ENCODE measurements around the gene BAG3.

DNA sequence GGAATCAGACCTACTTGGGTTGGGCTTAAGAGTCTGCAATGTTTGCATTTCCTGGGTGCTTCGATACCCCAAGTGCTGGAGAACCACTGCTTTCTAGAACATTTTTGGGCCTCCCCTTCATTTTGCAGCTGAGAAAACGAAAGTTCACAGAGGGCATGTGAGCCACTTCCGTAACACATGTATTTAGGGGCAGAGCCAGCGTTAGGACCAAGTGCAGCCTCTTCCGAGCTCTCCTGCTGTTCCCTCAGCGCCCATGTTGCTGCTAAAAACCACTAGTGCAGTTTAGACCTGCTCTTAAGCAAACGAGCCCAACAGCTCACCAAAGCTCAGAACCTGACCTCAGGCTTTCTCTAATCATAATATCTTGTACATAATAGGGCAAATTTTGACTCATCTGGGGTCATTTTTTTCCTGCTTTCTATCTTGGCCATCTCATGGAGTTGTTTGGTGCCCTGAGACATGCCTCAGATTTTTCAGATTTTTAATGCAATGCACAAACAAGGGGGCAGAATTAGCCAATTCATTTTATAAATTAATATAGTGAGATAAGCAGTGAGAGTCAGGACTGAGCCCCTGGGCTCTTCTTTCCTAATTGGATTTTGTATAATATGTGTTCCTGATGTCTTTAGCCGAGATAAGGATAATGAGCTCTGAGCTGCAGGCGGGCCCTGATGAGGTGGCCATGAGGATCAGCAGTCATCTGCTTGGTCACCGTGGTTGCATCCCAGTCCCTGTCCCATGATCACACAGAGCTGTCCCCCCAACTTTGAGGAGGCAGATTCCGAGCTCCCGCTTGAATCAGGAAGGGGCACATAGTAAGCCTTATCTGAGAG lies 12.9 kb downstream of the BAG3 start:
- TF ChIP-seq CTCF (IDR thresholded peaks at IDR 0.05 in 4 of 5, conservative IDR thresholded peaks at IDR 0.05 in 1 of 5) (no peak), POLR2A (IDR thresholded peaks at IDR 0.05) (no peak)
